T-helper 1 cell treated with Interleukin-12 subunit alpha and Interleukin-12 subunit beta and Interleukin-4 antibody, amounts not matched to agents 30 μg/mL and 1 μg/mL, for 36 hours (primary cell): ENCODE results near the gene LAMC2.

Experiments
- H3K27ac Mint-ChIP-seq: one replicate; pipeline ENCODE4 v1.8.0; 2021; ENCODE audit warnings: mild to moderate bottlenecking, mixed read lengths
- H3K27me3 Mint-ChIP-seq: one replicate; pipeline ENCODE4 v1.8.0; 2021; ENCODE audit warnings: low read depth, mixed read lengths
- H3K36me3 Mint-ChIP-seq: one replicate; pipeline ENCODE4 v1.8.0; 2021; ENCODE audit warnings: low read depth, mixed read lengths
- H3K4me1 Mint-ChIP-seq: one replicate; pipeline ENCODE4 v1.8.0; 2021; ENCODE audit warnings: low read depth, mixed read lengths
- H3K4me3 Mint-ChIP-seq: one replicate; pipeline ENCODE4 v1.8.0; 2021; ENCODE audit warnings: mild to moderate bottlenecking, moderate library complexity, mixed read lengths
- H3K9me3 Mint-ChIP-seq: one replicate; pipeline ENCODE4 v1.8.0; 2021; ENCODE audit warnings: mixed read lengths

LAMC2 gene

DNA sequence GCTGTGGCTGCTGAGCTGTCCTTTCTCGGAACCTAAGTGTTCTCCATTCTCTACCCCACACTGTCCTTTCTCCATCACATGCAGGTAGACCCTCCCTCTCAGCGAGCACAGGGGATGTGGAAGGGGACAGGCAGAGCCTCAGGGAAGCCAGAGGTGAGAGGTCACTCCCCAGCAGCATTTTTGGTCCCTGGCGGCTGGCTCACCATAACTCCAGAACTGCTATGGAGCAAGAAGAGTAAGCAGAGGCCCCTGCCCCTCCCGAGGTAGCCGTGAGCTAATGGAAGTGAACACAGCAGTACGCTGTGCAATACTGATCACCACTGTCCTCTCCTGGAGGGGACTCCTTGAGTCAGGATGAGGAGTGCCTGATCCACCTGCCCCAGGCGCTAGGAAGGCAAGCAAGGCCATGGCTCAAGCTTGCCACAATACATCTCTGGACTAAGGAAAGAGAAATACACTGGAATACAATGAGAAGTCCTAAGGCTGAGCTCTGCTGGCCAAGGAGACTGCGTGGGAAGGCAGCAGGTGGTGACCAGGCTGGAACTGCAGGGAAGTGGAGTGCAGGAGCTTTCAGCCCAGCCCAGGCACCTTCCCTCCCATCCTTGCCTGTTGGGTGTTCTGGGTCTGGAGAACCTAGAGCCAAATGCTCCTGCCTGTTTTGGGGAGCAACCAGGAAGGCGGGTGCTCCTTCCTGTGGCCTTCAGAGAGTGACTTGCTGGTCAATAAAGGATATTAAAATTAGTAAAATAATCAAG is 96.2 kb downstream of the LAMC2 start:
- no peak overlapping the region for H3K27ac Mint-ChIP-seq
- no peaks in the 10 kb centered on the region for H3K36me3 Mint-ChIP-seq
- H3K27me3 Mint-ChIP-seq, result peaks cover 10% of the 10 kb centered on the region
- peaks cover 11% of the 10 kb centered on the region for H3K4me1 Mint-ChIP-seq
- no peaks in the 10 kb centered on the region for H3K9me3 Mint-ChIP-seq
- H3K4me3 Mint-ChIP-seq, result no peak overlapping the region

DNA sequence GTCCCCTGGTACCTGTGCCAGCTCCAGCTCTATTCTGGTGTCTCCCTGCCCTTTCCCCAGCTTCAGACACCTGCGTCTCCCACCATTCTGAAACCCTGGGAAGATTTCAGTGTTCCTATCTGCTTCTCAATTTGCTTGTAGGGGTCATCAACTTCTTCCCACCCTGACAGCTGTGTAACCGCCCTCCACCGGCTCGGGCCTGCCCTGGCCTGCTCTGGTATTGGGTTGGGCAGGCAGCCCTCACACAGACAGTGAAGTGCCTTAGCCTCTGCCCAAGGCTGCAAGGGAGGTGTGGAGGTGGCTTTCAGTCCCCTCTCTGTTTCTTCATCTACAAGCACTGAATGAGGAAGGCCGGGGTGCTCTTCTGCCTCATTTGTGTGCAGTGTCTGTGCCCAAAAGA is 97.2 kb downstream of the LAMC2 start:
- Mint-ChIP-seq H3K27ac (no peak overlapping the region), H3K36me3 (no peaks in the 10 kb centered on the region), H3K9me3 (no peaks in the 10 kb centered on the region), H3K4me3 (no peak overlapping the region), H3K4me1 (peaks cover 9% of the 10 kb centered on the region), H3K27me3 (peaks cover 10% of the 10 kb centered on the region)

DNA sequence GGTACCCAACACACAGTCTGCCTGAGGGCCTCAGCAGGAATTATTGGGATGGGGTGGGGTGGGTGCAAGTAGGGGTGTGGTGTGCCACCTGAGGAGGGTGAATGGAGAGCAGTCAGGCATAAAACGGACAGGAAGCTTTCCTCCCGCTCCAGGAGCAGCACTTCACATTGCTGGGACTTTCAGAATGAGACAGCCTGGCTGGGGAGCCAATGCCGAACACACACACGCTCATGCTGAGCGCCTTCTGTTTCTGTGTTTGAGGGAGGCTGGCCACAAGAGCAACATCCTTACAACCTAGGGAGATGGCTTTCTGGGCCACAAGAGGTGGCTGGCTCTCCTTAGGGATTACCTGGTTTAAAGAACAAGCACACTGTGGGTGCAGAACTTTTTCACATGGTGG is 98.0 kb downstream of the LAMC2 start:
- Mint-ChIP-seq H3K27me3 (peaks cover 10% of the 10 kb centered on the region), H3K27ac (no peak overlapping the region), H3K4me1 (peaks cover 3% of the 10 kb centered on the region)

DNA sequence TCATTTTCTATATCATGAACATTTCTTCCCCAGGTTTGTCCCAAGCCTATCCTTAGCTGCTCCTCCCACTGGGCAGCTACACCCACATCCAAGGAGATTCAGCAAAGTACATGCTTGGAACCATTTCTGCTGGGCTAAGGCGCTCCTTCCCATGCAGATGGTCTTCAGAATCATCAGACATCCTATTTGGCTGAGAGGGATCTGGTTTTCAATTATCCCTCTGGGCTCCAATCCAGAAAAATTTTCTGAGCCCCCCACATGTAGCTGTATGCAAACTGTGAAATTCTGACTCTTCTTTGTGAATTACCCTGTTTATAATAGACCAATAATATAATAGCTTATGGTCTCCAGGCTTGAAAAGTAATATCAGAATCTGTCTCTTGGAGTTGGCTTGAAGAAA is 99.2 kb downstream of the LAMC2 start:
- Mint-ChIP-seq H3K27me3 (peaks cover 10% of the 10 kb centered on the region), H3K27ac (no peak overlapping the region), H3K9me3 (no peaks in the 10 kb centered on the region), H3K36me3 (no peaks in the 10 kb centered on the region), H3K4me3 (no peak overlapping the region), H3K4me1 (no peaks in the 10 kb centered on the region)

More for the DNA sequence above, 98.0 kb downstream of the LAMC2 start:
- H3K36me3 Mint-ChIP-seq, result no peaks in the 10 kb centered on the region
- no peak overlapping the region for H3K4me3 Mint-ChIP-seq
- H3K9me3 Mint-ChIP-seq, result no peaks in the 10 kb centered on the region

DNA sequence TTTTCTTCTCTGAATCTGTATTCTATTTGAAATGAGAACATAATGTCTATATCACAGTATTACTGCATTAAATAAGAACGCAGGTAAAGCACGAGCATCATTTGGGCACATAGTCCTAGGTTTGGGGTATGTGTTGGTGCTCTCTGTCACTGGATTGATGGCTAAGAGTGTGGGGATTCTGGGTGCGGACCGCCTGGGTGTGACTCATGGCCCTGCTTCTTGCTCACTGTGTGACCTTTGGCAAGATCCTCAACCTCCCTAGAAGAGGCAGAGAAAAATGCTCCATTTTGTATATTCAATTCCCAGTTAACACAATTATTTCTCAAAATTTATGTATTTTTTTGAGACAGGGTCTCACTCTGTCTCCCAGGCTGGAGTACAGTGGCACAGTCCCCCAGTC is 99.7 kb downstream of the LAMC2 start:
- peaks cover 10% of the 10 kb centered on the region for H3K27me3 Mint-ChIP-seq
- no peaks in the 10 kb centered on the region for H3K9me3 Mint-ChIP-seq
- H3K4me3 Mint-ChIP-seq, result no peak overlapping the region
- H3K4me1 Mint-ChIP-seq, result no peaks in the 10 kb centered on the region
- H3K27ac Mint-ChIP-seq, result no peak overlapping the region
- H3K36me3 Mint-ChIP-seq, result no peaks in the 10 kb centered on the region

DNA sequence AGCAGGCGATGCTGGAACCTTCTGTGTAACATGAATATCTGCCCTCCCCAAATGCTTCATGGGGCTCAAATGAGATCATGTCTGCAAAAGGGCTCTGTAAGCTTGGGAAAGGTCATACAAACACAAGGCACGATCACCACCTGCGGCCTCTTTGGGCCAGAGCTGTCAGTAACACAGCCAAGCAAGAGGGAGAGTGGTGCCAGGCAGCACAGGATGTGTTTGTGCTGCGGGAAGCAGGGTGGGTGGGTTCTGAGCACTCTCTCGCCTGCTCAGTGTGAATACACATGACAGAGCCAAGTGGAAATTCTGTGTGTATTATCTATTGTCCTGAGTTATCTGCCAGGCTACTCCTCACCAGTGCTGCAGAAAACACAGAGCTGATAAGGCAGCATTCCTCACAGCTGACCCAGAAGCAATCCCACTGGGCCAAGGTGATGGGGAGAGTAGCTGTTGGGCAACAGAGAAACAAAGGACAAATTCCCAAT is 101.2 kb downstream of the LAMC2 start:
- H3K27me3 Mint-ChIP-seq, result peaks cover 10% of the 10 kb centered on the region
- no peak overlapping the region for H3K4me3 Mint-ChIP-seq
- H3K9me3 Mint-ChIP-seq, result no peaks in the 10 kb centered on the region
- H3K36me3 Mint-ChIP-seq, result no peaks in the 10 kb centered on the region
- no peaks in the 10 kb centered on the region for H3K4me1 Mint-ChIP-seq
- no peak overlapping the region for H3K27ac Mint-ChIP-seq

DNA sequence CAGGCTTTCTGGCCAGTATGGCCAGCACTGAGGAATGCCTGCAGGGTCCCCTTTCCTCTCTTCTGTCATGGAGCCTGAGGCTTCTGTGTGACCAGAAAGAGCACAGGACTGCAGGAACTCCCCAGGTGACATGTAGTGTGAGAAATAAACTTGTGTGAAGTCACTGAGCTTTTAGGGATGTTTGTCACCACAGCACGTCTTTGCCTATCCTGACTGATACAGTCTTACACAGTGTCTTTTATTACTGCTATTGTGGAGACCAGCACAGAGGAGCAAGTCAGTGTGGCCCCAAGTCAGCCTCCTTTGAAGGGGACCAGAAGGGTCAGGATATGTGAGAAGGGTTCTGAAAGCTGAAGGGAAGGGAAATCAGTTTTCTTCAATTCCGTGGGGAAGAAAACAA is 102.5 kb downstream of the LAMC2 start:
- H3K27me3 Mint-ChIP-seq, result peaks cover 10% of the 10 kb centered on the region

DNA sequence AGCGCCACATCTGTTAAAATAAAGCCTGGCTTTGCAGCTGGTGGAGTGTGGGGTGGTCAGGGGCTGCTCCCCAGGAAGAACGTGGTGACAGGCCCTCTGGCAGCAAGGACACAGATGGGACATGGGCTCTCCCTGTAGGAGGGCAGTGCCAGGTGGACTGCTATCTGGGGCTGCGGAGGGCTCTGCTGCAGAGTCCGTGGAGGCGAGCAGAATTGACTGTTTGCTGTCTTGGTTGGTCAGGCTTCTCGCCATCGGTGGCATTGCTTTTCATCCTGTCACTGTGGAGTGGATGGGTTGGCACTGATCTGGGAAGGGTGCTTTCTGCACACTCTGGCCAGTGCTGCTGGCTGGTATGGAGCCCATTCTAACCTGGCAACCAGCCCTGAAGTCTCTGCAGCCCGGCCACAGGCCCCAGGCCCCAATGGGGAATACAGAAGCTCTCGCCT is 103.0 kb downstream of the LAMC2 start:
- Mint-ChIP-seq H3K4me1 (no peaks in the 10 kb centered on the region), H3K9me3 (no peaks in the 10 kb centered on the region), H3K36me3 (no peaks in the 10 kb centered on the region), H3K27ac (no peak overlapping the region), H3K4me3 (no peak overlapping the region), H3K27me3 (peaks cover 10% of the 10 kb centered on the region)

More for the DNA sequence above, 102.5 kb downstream of the LAMC2 start:
- H3K9me3 Mint-ChIP-seq, result no peaks in the 10 kb centered on the region
- no peak overlapping the region for H3K4me3 Mint-ChIP-seq
- H3K4me1 Mint-ChIP-seq, result no peaks in the 10 kb centered on the region
- H3K36me3 Mint-ChIP-seq, result no peaks in the 10 kb centered on the region
- no peak overlapping the region for H3K27ac Mint-ChIP-seq

DNA sequence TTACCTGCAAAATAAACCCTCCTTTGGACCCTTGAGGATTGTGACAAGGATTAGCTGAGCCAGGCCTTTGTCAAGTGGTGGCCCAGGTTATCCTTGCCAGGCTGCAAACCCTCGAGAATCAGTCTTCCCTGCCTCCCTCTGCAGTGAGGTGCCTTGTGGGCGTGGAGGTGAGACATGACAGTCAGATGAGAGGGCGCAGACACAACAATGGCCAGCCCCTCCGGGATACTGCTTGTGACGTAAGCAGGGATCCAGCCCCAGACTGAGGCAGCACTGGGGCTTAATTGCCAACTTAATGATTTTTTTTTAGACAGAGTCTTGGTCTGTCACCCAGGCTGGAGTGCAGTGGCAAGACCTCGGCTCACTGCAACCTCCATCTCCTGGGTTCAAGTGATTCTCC is 104.6 kb downstream of the LAMC2 start:
- Mint-ChIP-seq H3K36me3 (no peaks in the 10 kb centered on the region), H3K27me3 (peaks cover 4% of the 10 kb centered on the region), H3K4me3 (no peak overlapping the region), H3K9me3 (no peaks in the 10 kb centered on the region), H3K27ac (no peak overlapping the region), H3K4me1 (no peaks in the 10 kb centered on the region)

DNA sequence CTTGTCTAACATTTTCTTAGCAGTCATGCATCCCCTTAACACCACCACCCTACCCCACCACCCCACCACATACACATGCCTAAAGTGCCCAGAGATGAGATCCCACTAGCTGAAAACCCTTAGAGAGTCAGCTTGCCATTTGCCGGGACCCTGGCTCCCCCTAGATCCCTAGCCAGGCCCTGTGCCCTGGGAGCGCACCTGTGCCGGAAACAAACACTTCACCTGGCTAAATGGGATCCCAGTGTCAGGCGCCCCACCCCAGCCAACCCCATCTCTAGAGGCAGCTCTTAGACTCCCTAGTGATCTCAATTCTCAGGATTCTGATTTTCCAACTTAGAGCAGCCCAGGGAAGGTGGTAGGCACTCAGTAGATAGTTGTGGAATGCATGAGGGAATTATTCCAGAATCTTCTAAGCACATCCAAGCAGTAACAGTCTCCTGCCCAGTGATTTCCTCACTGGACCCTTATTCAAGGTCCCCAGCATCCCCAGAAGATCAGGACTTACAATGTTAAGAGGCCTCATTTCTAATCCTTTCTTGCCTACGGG is 105.2 kb downstream of the LAMC2 start:
- H3K27ac Mint-ChIP-seq, result no peak overlapping the region
- H3K36me3 Mint-ChIP-seq, result no peaks in the 10 kb centered on the region
- H3K27me3 Mint-ChIP-seq, result peaks cover 4% of the 10 kb centered on the region
- H3K4me3 Mint-ChIP-seq, result no peak overlapping the region
- H3K4me1 Mint-ChIP-seq, result no peaks in the 10 kb centered on the region
- no peaks in the 10 kb centered on the region for H3K9me3 Mint-ChIP-seq

DNA sequence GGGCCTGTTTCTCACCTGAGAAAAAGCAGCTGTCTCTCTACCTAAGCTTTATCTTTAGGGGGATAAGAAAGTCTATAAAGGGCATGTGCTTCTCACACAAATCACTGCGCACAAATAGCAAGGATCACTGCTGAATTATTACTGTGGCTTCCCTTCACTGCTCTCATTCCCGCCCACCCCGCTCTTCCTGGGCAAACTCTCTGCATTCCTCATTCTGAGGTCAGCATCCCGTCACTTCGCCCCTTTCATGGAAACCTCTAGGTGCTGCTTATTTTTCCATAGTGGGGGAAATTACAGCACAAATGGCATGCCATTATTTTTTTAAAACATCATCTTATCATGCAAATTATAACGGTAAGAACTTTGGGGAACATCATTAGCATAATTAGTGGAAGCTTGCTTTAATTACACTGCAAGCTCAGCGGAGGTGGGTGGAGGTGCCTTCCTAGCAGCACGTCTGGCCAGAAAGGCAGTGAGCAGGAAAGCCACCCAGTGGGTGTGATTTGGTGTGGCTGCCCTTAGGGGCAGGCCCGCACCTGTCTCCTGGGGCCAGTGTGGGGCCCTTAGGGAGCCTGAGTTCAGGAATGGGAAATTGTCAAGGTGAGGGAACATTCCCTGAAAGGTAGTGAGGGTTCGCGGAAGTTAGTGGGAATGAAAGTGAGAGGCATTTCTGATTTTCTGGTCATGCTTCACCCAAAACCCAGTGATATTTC is 105.9 kb downstream of the LAMC2 start:
- no peak overlapping the region for H3K4me3 Mint-ChIP-seq
- peaks cover 1% of the 10 kb centered on the region for H3K27me3 Mint-ChIP-seq
- H3K4me1 Mint-ChIP-seq, result no peaks in the 10 kb centered on the region

DNA sequence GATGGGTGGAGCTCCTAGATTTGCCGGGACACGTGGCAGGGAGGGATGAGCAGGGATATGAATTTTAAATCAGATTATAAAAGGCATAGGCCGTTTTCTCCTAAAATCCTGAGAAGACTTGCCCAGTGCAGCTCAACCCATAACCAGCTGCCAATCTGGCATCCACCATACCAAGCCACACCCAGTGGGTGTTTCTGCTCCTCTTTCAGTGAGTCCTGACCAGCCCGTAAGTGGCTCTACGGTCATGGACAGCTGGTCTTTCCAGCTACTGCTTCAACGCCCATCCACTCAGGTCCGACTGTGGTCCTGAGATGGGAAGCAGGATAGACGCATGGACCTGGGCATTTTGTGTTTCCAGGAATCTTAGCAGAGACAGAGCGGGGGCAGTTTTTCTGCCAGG is 107.2 kb downstream of the LAMC2 start:
- peaks cover 7% of the 10 kb centered on the region for H3K27me3 Mint-ChIP-seq
- no peaks in the 10 kb centered on the region for H3K36me3 Mint-ChIP-seq
- H3K4me1 Mint-ChIP-seq, result no peaks in the 10 kb centered on the region
- no peaks in the 10 kb centered on the region for H3K9me3 Mint-ChIP-seq
- no peak overlapping the region for H3K27ac Mint-ChIP-seq
- H3K4me3 Mint-ChIP-seq, result no peak overlapping the region

More for the DNA sequence above, 105.9 kb downstream of the LAMC2 start:
- Mint-ChIP-seq H3K36me3 (no peaks in the 10 kb centered on the region), H3K27ac (no peak overlapping the region), H3K9me3 (no peaks in the 10 kb centered on the region)

DNA sequence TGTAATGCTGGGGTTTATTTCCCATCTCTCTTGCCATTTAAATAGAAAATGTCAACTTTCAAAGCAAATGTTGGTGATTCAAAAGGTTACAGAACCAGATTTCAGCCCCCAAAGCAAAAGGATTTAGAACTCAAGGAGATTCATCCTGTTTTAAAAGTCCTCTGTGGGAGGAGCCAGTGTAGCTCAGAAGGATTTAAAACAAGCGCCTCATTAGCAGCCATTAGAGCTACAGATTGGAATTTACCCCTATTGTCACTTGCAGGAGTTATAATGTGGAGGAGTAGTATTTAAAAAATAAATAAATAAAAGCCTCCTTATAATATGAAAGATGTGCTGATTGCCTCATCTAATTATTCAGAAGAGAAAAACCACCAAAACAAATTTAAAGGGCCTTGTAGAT is 107.8 kb downstream of the LAMC2 start:
- Mint-ChIP-seq H3K4me3 (no peak overlapping the region), H3K27ac (no peak overlapping the region), H3K9me3 (no peaks in the 10 kb centered on the region), H3K27me3 (peaks cover 7% of the 10 kb centered on the region), H3K4me1 (no peaks in the 10 kb centered on the region), H3K36me3 (no peaks in the 10 kb centered on the region)
